Measurements from ENCODE around the gene ZNF536.

- TF ChIP-seq CTCF (IDR thresholded peaks at IDR 0.05) (no peak), POLR2A (IDR thresholded peaks at IDR 0.05) (no peak), POLR2AphosphoS5 (IDR thresholded peaks at IDR 0.05) (no peak)
Observed at GRCh38 chr19:30547246-30547645, 175.1 kb downstream of the ZNF536 start.
